Nephron (organoid): ENCODE data around the gene LUZP1.
"Not testable (repeated sequence)": the region's sequence is repeated elsewhere in the genome, so short reads cannot be mapped to it uniquely, and the experiment has no call there.

Experiments used
- H3K27ac Mint-ChIP-seq, 3 experiments: 2 replicates each; pipeline ENCODE4 v1.8.0; 2020; ENCODE audit warnings: mixed read lengths in 3 of 3, mild to moderate bottlenecking in 2 of 3, moderate library complexity in 1 of 3
- H3K27me3 Mint-ChIP-seq: 2 replicates; pipeline ENCODE4 v1.8.0; 2021; ENCODE audit warnings: low read depth, mild to moderate bottlenecking, moderate library complexity, mixed read lengths
- H3K36me3 Mint-ChIP-seq: 2 replicates; pipeline ENCODE4 v1.8.0; 2020; ENCODE audit warnings: low read depth, mixed read lengths
- H3K4me1 Mint-ChIP-seq: 2 replicates; pipeline ENCODE4 v1.8.0; 2020; ENCODE audit warnings: mixed read lengths
- H3K4me3 Mint-ChIP-seq, 3 experiments: 2 replicates each; pipeline ENCODE4 v1.8.0; 2020; ENCODE audit warnings: mild to moderate bottlenecking in 3 of 3, mixed read lengths in 3 of 3, moderate library complexity in 2 of 3
- H3K9me3 Mint-ChIP-seq: 2 replicates; pipeline ENCODE4 v1.8.0; 2020; ENCODE audit warnings: mixed read lengths
- TF ChIP-seq, protein P1 (sequence below), 3 experiments: fragments of 200-600 bp; sonication (generic); IDR thresholded peaks; one replicate each; pipeline ENCODE4 v1.5.0; 2021; ENCODE audit warnings: antibody characterized with exemption in 3 of 3; ENCODE audit not compliant: unreplicated experiment in 3 of 3

Gene LUZP1

DNA sequence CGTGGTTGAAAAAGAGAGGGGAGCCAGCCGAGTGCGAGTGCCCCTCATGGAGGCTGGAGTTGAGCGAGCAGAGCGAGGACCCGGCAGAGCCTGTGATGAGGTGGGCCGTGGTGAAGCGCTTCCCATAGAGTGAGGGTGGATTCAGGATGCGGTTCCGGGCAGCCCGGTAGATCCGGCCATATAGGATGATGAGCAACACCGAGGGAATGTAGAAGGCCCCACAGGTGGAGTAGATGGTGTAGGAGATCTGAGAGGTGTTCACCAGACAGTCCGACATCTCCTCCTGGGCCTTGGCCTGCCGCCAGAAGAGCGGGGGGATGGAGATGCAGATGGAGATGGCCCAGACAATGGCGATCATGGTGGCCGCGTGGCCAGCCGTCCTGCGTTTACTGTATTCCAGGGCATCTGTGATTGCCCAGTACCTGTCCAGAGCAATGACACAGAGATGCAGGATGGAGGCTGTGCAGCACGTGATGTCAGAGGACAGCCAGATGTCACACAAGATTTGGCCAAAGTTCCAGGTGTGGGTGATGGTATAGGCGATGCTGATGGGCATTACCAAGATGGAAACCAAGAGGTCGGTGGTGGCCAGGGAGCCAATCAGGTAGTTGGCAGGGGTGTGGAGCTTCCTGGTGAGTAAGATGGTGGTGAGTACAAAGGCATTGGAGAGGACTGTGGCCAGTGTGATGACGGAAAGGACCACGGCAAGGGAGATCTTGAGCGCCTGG lies 24.9 kb upstream of the LUZP1 start:
- Mint-ChIP-seq H3K27ac (no peak overlapping the region), H3K27me3 (peaks cover 22% of the 10 kb centered on the region), H3K4me3 (no peak overlapping the region), H3K4me1 (no peaks in the 10 kb centered on the region), H3K9me3 (no peaks in the 10 kb centered on the region), H3K36me3 (no peaks in the 10 kb centered on the region)
- TF ChIP-seq, protein P1, sequence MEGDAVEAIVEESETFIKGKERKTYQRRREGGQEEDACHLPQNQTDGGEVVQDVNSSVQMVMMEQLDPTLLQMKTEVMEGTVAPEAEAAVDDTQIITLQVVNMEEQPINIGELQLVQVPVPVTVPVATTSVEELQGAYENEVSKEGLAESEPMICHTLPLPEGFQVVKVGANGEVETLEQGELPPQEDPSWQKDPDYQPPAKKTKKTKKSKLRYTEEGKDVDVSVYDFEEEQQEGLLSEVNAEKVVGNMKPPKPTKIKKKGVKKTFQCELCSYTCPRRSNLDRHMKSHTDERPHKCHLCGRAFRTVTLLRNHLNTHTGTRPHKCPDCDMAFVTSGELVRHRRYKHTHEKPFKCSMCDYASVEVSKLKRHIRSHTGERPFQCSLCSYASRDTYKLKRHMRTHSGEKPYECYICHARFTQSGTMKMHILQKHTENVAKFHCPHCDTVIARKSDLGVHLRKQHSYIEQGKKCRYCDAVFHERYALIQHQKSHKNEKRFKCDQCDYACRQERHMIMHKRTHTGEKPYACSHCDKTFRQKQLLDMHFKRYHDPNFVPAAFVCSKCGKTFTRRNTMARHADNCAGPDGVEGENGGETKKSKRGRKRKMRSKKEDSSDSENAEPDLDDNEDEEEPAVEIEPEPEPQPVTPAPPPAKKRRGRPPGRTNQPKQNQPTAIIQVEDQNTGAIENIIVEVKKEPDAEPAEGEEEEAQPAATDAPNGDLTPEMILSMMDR (IDR thresholded peaks at IDR 0.05; ENCODE audit: unreplicated experiment in 3 of 3): no peak

DNA sequence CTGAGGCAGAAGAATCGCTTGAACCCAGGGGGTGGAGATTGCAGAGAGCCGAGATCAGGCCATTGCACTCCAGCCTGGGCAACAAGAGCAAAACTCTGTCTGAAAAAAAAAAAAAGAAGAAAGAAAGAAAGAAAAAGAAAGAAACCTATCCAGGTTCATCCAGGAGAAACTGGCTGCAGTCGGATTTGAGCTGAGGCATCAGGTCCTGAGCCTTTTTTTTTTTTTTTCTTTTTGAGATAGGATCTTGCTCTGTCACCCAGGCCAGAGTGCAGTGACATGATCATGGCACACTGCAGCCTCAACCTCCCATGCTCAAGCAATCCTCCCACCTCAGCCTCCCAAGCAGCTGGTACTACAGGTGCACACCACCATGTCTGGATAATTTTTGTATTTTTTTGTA lies 22.5 kb upstream of the LUZP1 start:
- TF ChIP-seq, protein P1 (IDR thresholded peaks at IDR 0.05; ENCODE audit: unreplicated experiment in 3 of 3): no peak
- Mint-ChIP-seq H3K4me3 (no peak overlapping the region), H3K36me3 (no peaks in the 10 kb centered on the region), H3K4me1 (no peaks in the 10 kb centered on the region), H3K9me3 (no peaks in the 10 kb centered on the region), H3K27ac (no peak overlapping the region), H3K27me3 (peaks cover 22% of the 10 kb centered on the region)

DNA sequence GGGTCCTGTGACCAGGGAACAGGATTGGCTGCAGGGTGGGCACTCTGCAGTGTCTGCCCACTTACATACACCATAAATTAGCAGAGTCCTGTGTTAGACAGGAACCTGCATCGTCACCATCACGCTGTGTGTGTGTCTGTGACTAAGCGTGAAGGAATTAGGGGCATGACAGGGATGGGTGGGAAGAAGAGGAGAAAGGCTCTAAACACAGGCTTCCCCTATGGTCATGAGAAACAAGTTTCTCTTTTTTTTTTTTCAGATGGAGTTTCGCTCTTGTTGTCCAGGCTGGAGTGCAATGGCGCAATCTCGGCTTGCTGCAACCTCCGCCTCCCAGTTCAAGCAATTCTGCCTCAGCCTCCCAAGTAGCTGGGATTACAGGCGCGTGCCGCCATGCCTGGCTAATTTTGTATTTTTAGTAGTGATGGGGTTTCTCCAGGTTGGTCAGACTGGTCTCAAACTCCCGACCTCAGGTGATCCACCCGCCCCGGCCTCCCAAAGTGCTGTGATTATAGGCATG lies 20.3 kb upstream of the LUZP1 start:
- H3K36me3 Mint-ChIP-seq, H3K4me3 Mint-ChIP-seq, H3K9me3 Mint-ChIP-seq, H3K27ac Mint-ChIP-seq, H3K4me1 Mint-ChIP-seq: not testable (repeated sequence)
- peaks cover 23% of the 10 kb centered on the region for H3K27me3 Mint-ChIP-seq

DNA sequence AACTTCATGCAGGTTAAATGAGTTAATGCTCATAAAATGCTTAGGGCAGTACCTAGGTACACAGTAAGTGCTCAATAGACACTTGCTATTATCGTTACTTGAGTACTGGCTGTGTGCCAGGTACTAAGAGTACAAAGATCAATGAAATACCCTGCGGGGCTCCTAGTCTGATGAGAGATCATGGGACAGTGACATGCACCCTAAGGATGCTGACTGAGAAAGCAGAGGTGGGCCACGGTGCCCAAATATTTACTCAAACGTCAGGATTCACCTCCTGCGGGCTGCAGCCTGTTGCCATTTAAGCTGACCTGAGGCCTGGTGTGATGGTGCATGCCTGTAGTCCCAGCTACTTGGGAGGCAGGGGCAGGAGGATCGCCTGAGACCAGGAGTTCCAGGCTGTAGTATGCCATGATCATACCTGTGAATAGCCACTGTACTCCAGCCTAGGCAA lies 19.8 kb upstream of the LUZP1 start:
- TF ChIP-seq, protein P1 (IDR thresholded peaks at IDR 0.05; ENCODE audit: unreplicated experiment in 3 of 3): no peak
- H3K4me3 Mint-ChIP-seq: no peak overlapping the region

DNA sequence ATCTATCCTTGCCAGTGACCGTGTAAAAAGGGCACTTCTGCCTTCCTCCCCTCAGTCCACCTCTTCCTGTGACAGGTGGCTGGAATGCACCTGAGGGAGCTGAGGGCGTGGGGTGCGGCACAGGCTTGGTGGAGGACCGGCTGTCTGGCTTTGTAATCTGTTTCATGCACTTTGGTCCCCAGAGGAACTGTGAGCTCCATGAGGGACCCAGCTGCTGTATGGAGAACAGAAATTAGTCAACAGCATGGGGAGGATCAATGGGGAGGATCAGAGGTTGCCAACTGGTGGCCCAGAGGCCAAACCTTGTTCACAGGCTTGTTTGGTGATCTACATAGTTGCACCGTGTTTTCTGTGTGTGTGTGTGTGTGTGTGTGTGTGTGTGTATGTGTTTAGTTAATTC lies 19.0 kb upstream of the LUZP1 start:
- Mint-ChIP-seq H3K9me3 (no peaks in the 10 kb centered on the region), H3K36me3 (no peaks in the 10 kb centered on the region), H3K4me1 (no peaks in the 10 kb centered on the region), H3K27me3 (peaks cover 27% of the 10 kb centered on the region), H3K27ac (no peak overlapping the region), H3K4me3 (no peak overlapping the region)
- TF ChIP-seq, protein P1 (IDR thresholded peaks at IDR 0.05; ENCODE audit: unreplicated experiment in 3 of 3): no peak

More for the DNA sequence above, 19.8 kb upstream of the LUZP1 start:
- H3K9me3 Mint-ChIP-seq: no peaks in the 10 kb centered on the region
- no peaks in the 10 kb centered on the region for H3K4me1 Mint-ChIP-seq
- no peak overlapping the region for H3K27ac Mint-ChIP-seq
- peaks cover 23% of the 10 kb centered on the region for H3K27me3 Mint-ChIP-seq
- H3K36me3 Mint-ChIP-seq: no peaks in the 10 kb centered on the region

DNA sequence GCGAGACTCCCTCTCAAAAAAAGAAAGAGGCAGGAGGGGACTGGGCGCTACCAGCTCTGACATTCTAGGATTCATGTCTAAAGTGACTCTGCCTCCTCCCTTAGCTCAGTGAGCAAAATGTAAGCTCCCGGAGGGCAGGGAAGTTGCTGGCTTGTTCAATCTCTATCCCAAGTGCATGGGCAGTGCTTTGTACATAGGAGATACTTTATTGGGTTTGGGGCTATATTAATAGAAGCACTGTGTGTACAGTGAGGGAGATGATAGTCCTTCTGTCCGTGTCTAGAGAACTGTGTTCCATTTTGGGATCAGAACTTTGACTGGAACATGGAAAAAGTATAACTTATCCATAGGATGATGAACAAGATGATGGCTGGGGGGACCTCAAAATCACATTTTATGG lies 16.7 kb upstream of the LUZP1 start:
- no peaks in the 10 kb centered on the region for H3K4me1 Mint-ChIP-seq
- no peaks in the 10 kb centered on the region for H3K9me3 Mint-ChIP-seq
- TF ChIP-seq, protein P1 (IDR thresholded peaks at IDR 0.05; ENCODE audit: unreplicated experiment in 3 of 3): no peak
- no peak overlapping the region for H3K27ac Mint-ChIP-seq
- no peak overlapping the region for H3K4me3 Mint-ChIP-seq
- H3K36me3 Mint-ChIP-seq: no peaks in the 10 kb centered on the region
- H3K27me3 Mint-ChIP-seq: peaks cover 19% of the 10 kb centered on the region
